Measurements from ENCODE around the gene TMEM218.
A peak's percentile ranks its signal among the peaks of the same experiment; 100 is the strongest.

Gene TMEM218

DNA sequence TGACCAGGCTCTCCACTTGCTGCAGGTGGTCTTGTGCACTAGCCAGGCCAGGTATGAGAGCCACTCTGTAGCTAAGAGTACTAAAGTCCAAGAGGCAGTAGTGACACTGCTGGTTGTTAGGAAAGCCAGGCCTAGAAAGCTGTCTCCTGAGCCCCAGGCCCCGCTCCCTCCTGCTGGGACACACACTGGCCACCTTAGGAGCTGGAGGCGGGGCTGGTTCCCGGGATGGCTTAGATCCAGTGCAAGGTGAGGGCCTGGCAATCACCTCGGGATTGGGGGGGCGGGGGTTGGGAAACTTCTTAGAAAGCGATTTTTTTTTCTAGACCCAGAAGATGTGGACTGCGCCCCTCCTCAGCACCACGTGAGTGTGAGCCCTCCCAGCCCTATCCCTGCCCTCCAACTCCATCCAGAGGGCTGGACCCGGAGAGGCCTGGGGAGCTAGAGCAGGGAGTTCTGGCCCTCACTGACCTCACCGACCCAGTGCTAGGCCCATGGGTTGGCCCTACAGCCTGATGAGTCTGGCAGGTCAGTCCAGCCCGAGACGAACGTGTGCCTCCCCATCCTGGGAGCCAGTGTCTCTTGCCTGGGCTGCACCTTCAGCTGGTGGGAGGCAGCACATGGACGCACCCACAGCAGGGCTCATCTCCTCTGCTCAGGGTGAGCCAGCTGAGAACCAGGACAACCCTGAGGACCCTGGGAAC lies 30.2 kb downstream of the TMEM218 start:
- DNase-seq (ENCODE audit: insufficient read length, low spot score) (no peak), FAIRE-seq (no peak)
- no peak for TF ChIP-seq POLR2A (IDR thresholded peaks at IDR 0.05; ENCODE audit: low read depth, low read length)

DNA sequence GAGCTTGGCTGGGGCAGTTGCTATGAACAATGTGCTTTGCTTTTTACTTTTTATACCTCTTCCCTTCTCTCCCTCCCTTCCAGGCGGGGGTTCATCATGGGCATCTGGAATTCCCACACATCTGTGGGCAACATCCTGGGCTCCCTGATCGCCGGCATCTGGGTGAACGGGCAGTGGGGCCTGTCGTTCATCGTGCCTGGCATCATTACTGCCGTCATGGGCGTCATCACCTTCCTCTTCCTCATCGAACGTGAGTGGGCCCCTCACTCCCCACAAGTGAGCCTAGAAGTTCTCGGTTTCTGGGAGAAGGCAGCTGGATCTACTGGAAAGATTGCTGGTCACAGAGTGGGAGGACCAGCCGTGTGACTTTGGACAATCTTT lies 30.9 kb downstream of the TMEM218 start:
- TF ChIP-seq POLR2A (IDR thresholded peaks at IDR 0.05; ENCODE audit: low read depth, low read length), result no peak
- DNase-seq (ENCODE audit: insufficient read length, low spot score) (no peak), FAIRE-seq (no peak)

GRCh38 chr11:125079878-125080530 lies 31.4 kb downstream of the TMEM218 start:
- FAIRE-seq (no peak), DNase-seq (ENCODE audit: insufficient read length, low spot score) (no peak)
- no peak for TF ChIP-seq POLR2A (IDR thresholded peaks at IDR 0.05; ENCODE audit: low read depth, low read length)

DNA sequence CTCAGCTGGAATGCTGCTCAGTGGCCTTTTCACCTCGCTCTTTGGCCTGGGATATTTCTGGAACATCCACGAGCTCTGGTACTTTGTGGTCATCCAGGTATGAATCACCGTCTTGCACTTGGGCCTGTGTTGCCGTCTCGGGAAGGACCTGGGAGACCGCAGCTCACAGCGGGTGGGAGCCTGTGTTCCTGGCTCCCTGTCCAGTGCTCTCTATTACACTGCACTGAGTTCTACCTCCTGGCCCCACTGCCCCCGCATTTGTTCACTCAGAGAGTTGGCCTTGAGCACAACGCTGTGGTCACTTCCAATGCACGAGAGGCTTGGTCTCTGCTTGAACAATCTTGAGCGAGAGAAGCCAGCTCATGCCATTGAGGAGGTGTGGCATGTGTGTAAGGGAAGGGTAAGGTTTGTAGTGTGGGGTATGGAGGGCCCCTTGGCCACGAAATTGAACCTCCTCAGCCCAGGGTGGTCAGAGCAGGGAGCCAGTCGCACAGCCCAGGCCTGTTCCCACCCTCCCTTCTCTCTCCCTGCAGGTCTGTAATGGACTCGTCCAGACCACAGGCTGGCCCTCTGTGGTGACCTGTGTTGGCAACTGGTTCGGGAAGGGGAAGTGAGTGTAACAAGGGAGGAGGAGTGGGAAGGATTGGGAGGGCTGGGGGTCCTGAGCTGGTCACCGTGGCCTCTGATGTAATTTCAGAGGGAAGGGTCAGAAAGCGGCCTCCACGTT lies 32.1 kb downstream of the TMEM218 start:
- DNase-seq (ENCODE audit: insufficient read length, low spot score) (peak; percentile 66), FAIRE-seq (peak; percentile 91)

GRCh38 chr11:125078516-125079140 lies 32.8 kb downstream of the TMEM218 start:
- no peak for DNase-seq (ENCODE audit: insufficient read length, low spot score)
- no peak for FAIRE-seq
- no peak for TF ChIP-seq POLR2A (IDR thresholded peaks at IDR 0.05; ENCODE audit: low read depth, low read length)

More for the DNA sequence above, 32.1 kb downstream of the TMEM218 start:
- no peak for TF ChIP-seq POLR2A (IDR thresholded peaks at IDR 0.05; ENCODE audit: low read depth, low read length)

DNA sequence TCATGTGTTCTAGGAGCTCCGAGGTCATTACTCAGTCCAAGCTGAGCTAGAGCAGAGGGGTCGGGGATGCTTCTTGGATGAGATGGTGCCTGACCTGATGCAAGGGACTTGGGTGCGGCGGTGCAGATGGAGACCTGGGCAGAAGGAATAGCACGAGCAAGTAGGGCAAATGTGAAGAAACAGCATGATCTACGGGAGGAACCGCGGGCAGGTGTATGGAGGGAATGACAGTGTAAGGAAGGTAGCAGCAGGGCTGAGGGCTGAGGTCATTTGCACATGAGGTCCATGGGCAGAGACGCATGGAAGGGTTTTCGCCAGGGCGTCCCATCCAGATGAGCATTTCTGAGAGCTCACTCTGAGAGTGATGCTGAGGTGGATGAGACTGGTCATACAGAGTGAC lies 33.4 kb downstream of the TMEM218 start:
- TF ChIP-seq POLR2A (IDR thresholded peaks at IDR 0.05; ENCODE audit: low read depth, low read length), result no peak
- no peak for FAIRE-seq
- no peak for DNase-seq (ENCODE audit: insufficient read length, low spot score)

DNA sequence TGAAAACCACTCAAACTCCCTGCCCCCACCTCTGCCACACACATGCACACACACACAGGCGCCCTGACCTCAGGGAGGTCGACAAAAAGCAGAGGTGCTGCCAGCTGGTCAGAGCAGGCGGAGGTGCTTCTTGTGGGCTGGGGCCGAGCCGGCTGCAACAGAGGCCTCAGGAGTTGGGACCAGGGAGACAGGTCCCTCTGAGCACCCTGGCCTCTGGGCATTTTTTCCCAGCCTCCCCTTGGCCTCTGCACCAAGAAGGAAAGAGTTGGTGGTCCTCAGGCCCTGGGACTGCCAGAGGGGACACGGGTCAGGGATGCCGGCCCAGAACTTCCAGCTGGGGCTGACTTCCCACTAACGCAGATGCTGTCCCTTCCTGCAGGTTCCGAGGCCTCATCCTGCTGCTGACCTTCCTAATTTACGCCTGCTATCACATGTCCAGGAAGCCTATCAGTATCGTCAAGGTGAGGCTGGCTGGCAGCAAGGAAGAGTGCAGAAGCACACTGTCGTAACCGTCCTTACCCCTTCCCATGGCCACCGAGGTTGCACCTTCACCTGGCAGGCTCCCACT lies 35.0 kb downstream of the TMEM218 start:
- no peak for FAIRE-seq
- DNase-seq (ENCODE audit: insufficient read length, low spot score), result no peak
- TF ChIP-seq POLR2A (IDR thresholded peaks at IDR 0.05; ENCODE audit: low read depth, low read length), result no peak

- no peak for DNase-seq (ENCODE audit: insufficient read length, low spot score)
- TF ChIP-seq POLR2A (IDR thresholded peaks at IDR 0.05; ENCODE audit: low read depth, low read length), result no peak
- FAIRE-seq, result no peak
Observed at GRCh38 chr11:125075900-125076317, 35.5 kb downstream of the TMEM218 start.

DNA sequence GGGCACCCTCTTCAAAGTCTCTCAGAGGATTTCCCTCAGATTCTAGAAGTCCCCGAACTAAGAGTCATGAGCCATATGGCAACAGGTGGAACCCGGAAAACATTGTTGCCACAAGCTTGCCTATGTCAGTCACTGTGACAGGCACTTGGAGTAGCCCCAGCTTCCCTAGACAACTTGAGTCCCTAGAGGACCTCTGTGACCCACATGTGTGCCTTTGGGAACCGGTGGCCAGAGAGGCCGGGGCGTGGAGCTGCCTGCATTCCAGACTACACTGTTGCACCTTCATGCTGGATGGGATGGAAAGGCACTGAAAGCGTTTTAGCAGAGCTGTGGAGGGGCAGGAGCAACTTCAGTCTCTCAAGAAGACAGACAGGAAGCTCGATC lies 36.2 kb downstream of the TMEM218 start:
- no peak for FAIRE-seq
- no peak for TF ChIP-seq POLR2A (IDR thresholded peaks at IDR 0.05; ENCODE audit: low read depth, low read length)

GRCh38 chr11:125074511-125075241 lies 36.8 kb downstream of the TMEM218 start:
- DNase-seq (ENCODE audit: insufficient read length, low spot score) (no peak), FAIRE-seq (no peak)
- TF ChIP-seq POLR2A (IDR thresholded peaks at IDR 0.05; ENCODE audit: low read depth, low read length), result no peak

More for the DNA sequence above, 36.2 kb downstream of the TMEM218 start:
- no peak for DNase-seq (ENCODE audit: insufficient read length, low spot score)

- no peak for TF ChIP-seq POLR2A (IDR thresholded peaks at IDR 0.05; ENCODE audit: low read depth, low read length)
- FAIRE-seq, result no peak
- no peak for DNase-seq (ENCODE audit: insufficient read length, low spot score)
Observed at GRCh38 chr11:125073616-125074483, 37.6 kb downstream of the TMEM218 start.

GRCh38 chr11:125072961-125073590 lies 38.4 kb downstream of the TMEM218 start:
- FAIRE-seq (no peak), DNase-seq (ENCODE audit: insufficient read length, low spot score) (no peak)
- no peak for TF ChIP-seq POLR2A (IDR thresholded peaks at IDR 0.05; ENCODE audit: low read depth, low read length)
